Ecto neural progenitor cell (in vitro differentiated cells): ENCODE results near the gene TAF6.

Source experiments
- DNase-seq: peaks from one replicate; pipeline ENCODE4 v3.0.0-alpha.2; 2018; ENCODE audit warnings: low spot score

Gene TAF6

GRCh38 chr7:100119072-100119969 is at the start of gene TAF6, which contains the start of gene CNPY4:
TSS of gene TAF6 (minus strand) at chr7:100119358. CDS start at chr7:100114209, 5,149 bp downstream.
TSS of gene CNPY4 (plus strand) at chr7:100119634. CDS start at chr7:100119745, 111 bp downstream.
- peak; percentile 96 for DNase-seq

GRCh38 chr7:100167912-100168323 is 48.8 kb upstream of the TAF6 start:
- DNase-seq = no peak

- DNase-seq = no peak
Measured at GRCh38 chr7:100166970-100167911, 48.1 kb upstream of the TAF6 start.

- DNase-seq = no peak
Measured at GRCh38 chr7:100166317-100166940, 47.3 kb upstream of the TAF6 start.

- DNase-seq = no peak
Measured at GRCh38 chr7:100163871-100164270, 44.7 kb upstream of the TAF6 start.

GRCh38 chr7:100163006-100163531 is 43.9 kb upstream of the TAF6 start:
- DNase-seq = no peak

- DNase-seq = no peak
Measured at GRCh38 chr7:100160067-100160466, 40.9 kb upstream of the TAF6 start.

GRCh38 chr7:100159099-100159623 is 40.0 kb upstream of the TAF6 start:
- no peak for DNase-seq

- peak; percentile 97 for DNase-seq
Measured at GRCh38 chr7:100158229-100159098, 39.3 kb upstream of the TAF6 start, which contains the start of gene TRAPPC14. TSS of gene TRAPPC14 (minus strand) at chr7:100158723. CDS start at chr7:100158499, 224 bp downstream.

GRCh38 chr7:100157334-100158228 is 38.4 kb upstream of the TAF6 start:
- no peak for DNase-seq

GRCh38 chr7:100157069-100157333 is 37.8 kb upstream of the TAF6 start:
- no peak for DNase-seq

- no peak for DNase-seq
Measured at GRCh38 chr7:100156331-100157068, 37.3 kb upstream of the TAF6 start.

- DNase-seq = no peak
Measured at GRCh38 chr7:100155553-100156317, 36.6 kb upstream of the TAF6 start.

GRCh38 chr7:100154651-100155491 is 35.7 kb upstream of the TAF6 start:
- no peak for DNase-seq

GRCh38 chr7:100153708-100154535 is 34.8 kb upstream of the TAF6 start:
- no peak for DNase-seq

GRCh38 chr7:100152937-100153666 is 33.9 kb upstream of the TAF6 start:
- no peak for DNase-seq
